ENCODE data around the gene SYAP1. TPM values are rescaled to one million over a fixed set of nuclear protein-coding genes. Genes with fewer than 3 reads are reported as not detected.

SYAP1 gene
- total and polyA plus RNA-seq, 2 of the 8 experiments (the other 6 are each of a cell fraction or from before 2014, with no cell fraction given), result 2.9 to 20.3 TPM

GRCh38 chrX:16696956-16697355, 22.5 kb upstream of the SYAP1 start:
- Histone ChIP-seq H2AK5ac (ENCODE audit: low read depth, low read length) (no peak overlapping the region), H3K4ac (replicated peaks; ENCODE audit: insufficient read length, low read depth, low read length) (no peak overlapping the region), H3K56ac (replicated peaks; ENCODE audit: insufficient read length, low read depth, low read length) (no peak overlapping the region), H3K9me3 (ENCODE audit: insufficient read depth in 2 of 2, low read depth in 1 of 2, low read length in 1 of 2) (no peaks in the 10 kb centered on the region), H3K9ac (replicated peaks in 1 of 4; ENCODE audit: extremely low read depth in 1 of 4, low read depth in 3 of 4, low read length in 3 of 4) (no peak overlapping the region), H2BK120ac (replicated peaks; ENCODE audit: low read depth, low read length) (no peak overlapping the region), H4K91ac (replicated peaks; ENCODE audit: insufficient read length, low read length) (no peak overlapping the region), H2BK15ac (ENCODE audit: low read length) (no peak overlapping the region), H3K4me2 (ENCODE audit: insufficient read depth in 1 of 2, low read depth in 2 of 2, low read length in 2 of 2) (no peak overlapping the region), H3K14ac (ENCODE audit: insufficient read length) (no peak overlapping the region), H3K27ac (ENCODE audit: low read depth, low read length) (no peak overlapping the region), H3K4me3 (ENCODE audit: extremely low read depth in 1 of 4, insufficient read depth in 2 of 4, low read depth in 3 of 4, low read length in 4 of 4) (no peak overlapping the region), H2BK5ac (ENCODE audit: low read depth, low read length) (no peak overlapping the region), H4K8ac (ENCODE audit: extremely low read depth, insufficient read depth, low read length) (no peak overlapping the region), H3K23ac (ENCODE audit: insufficient read length) (no peak overlapping the region), H3K23me2 (ENCODE audit: low read depth, low read length) (no peaks in the 10 kb centered on the region), H3K79me2 (ENCODE audit: control insufficient read depth in 1 of 2, insufficient read depth in 2 of 2, low read length in 2 of 2) (no peaks in the 10 kb centered on the region; a peak in 1 of 4 replicates), H4K20me1 (replicated peaks in 1 of 2; ENCODE audit: control insufficient read depth in 1 of 2, insufficient read depth in 2 of 2, low read length in 2 of 2) (no peaks in the 10 kb centered on the region), H3K4me1 (replicated peaks in 1 of 4; ENCODE audit: control insufficient read depth in 3 of 4, insufficient read depth in 4 of 4, low read length in 3 of 4) (no peaks in the 10 kb centered on the region), H3K27me3 (replicated peaks in 1 of 4; ENCODE audit: control insufficient read depth in 3 of 4, extremely low read depth in 1 of 4, insufficient read depth in 3 of 4, low read length in 3 of 4) (no peaks in the 10 kb centered on the region), H2AFZ (ENCODE audit: low read length) (no peak overlapping the region), H2BK12ac (ENCODE audit: low read depth, low read length) (no peak overlapping the region), H3K18ac (ENCODE audit: extremely low read depth, low read length) (no peak overlapping the region), H3K79me1 (ENCODE audit: low read depth, low read length) (no peaks in the 10 kb centered on the region), H4K5ac (ENCODE audit: insufficient read length, low read depth, low read length) (no peak overlapping the region), H2BK20ac (ENCODE audit: low read length) (no peak overlapping the region), H3K36me3 (ENCODE audit: control insufficient read depth in 2 of 4, insufficient read depth in 4 of 4, low read length in 3 of 4) (peaks cover 6 to 47% (median 22%) of the 10 kb centered on the region in 4 experiments; a peak in 7 of 8 replicates)
- 95% methylated on average over 3 of the region's 3 CpGs; no CpG with 5 or more reads in 1 of the 2 experiments for WGBS, 2 experiments (ENCODE audit: extremely low coverage in 1 of 2, insufficient coverage in 1 of 2, insufficient read length in 1 of 2, insufficient replicate concordance in 2 of 2, low coverage in 1 of 2, low lambda C conversion rate in 2 of 2, missing lambda C conversion rate in 1 of 2)
- TF ChIP-seq ASH2L (IDR thresholded peaks at IDR 0.05; ENCODE audit: low read length) (no peak), MAFK (IDR thresholded peaks at IDR 0.05; ENCODE audit: low read depth, low read length) (no peak), RNF2 (IDR thresholded peaks at IDR 0.05; ENCODE audit: borderline replicate concordance, low read depth, low read length, missing control alignments, poor library complexity, severe bottlenecking) (no peak), SIN3A (conservative IDR thresholded peaks at IDR 0.05 in 1 of 2, IDR thresholded peaks at IDR 0.05 in 1 of 2; ENCODE audit: low read depth in 1 of 2, low read length in 2 of 2) (no peak), TBP (IDR thresholded peaks at IDR 0.05; ENCODE audit: low read depth, low read length) (no peak)
- DNase-seq (ENCODE audit: low read depth in 1 of 2, low spot score in 2 of 2) (no peak), FAIRE-seq (no peak)
- POLR2A ChIA-PET (ENCODE audit: partially characterized antibody), result interaction anchor here (0.7 to 1.3 kb wide), 2 partner anchors 8 to 15 kb away, joined by 3 to 6 read pairs; partner anchors contain the start of gene CTPS2
- CTCF ChIA-PET (ENCODE audit: partially characterized antibody), result interaction anchor here (0.6 to 1.5 kb wide), 3 partner anchors 10 to 14 kb away, joined by 3 read pairs; no protein-coding TSS in a partner anchor
